Ammon's horn (tissue), 1 donor: ENCODE results near the gene SLC25A31.

Experiments
- DNase-seq: peaks from one replicate; pipeline ENCODE4 v3.0.0-alpha.2; 2016; ENCODE audit warnings: low spot score

The SLC25A31 gene

GRCh38 chr4:127730142-127730913, at the start of gene SLC25A31:
Gene SLC25A31, plus strand, starts transcription at chr4:127730400. Its CDS starts 146 bp downstream, at chr4:127730546.
- no peak for DNase-seq

GRCh38 chr4:127685292-127685691, 44.9 kb upstream of the SLC25A31 start:
- DNase-seq: no peak

DNA sequence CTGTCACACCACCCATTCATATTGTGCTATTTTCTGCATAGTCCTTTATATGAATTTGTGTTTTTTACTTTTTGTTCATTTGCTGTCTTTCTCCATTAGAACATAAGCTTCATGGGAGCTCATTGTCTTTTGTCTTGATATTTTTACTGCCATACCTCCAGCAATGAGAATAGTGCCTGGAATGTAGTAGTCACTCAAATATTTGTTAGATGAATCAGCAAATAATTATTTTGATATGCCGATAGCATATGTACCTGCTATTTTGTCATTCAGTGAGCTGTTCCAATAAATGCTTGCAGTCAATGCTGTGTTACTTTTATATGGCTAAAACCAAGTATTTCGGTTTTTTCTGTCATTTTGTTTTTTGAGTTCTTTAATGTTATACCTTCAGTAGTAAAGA, 43.5 kb upstream of the SLC25A31 start:
- no peak for DNase-seq

GRCh38 chr4:127687580-127687979, 42.6 kb upstream of the SLC25A31 start:
- no peak for DNase-seq

- DNase-seq: peak; percentile 7
Observed at GRCh38 chr4:127698789-127699200, 31.4 kb upstream of the SLC25A31 start.

- peak; percentile 7 for DNase-seq
Observed at GRCh38 chr4:127708985-127709384, 21.2 kb upstream of the SLC25A31 start.

GRCh38 chr4:127709456-127709855, 20.7 kb upstream of the SLC25A31 start:
- DNase-seq: no peak

GRCh38 chr4:127731406-127731805, 1.2 kb downstream of the SLC25A31 start:
- DNase-seq: no peak

DNA sequence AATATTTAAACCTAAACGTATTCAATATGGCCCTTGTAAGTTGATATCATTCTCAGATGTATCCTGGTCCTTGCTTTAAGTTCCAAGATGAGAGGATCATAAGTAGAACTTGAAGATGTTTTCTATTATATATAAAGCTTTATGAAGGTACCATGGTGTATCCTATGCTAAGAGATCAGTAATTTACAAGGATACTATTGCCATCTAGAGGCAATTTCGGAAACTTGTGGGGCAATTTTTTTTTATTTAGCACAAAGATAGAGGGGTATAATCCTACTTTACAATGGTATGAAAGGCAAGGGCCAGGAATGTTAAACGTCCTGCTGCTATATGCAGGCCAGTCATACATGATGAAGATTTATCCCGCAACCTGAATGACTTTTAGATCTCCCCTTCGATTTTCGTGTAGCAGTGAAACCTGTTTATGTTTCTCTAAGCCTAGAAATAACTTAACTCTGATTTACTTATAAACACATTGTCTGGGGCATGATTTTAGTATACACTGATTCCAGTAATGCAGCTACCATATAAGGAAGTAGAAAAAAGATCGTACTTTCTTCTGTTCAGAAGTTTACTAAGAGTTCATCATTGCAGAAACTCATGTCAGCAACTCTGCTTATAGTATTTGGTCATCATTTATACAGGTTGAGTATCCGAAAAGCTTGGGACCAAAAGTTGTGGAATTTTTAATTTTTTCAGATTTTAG, 2.6 kb downstream of the SLC25A31 start:
- DNase-seq: peak; percentile 12

GRCh38 chr4:127734976-127735375, 4.8 kb downstream of the SLC25A31 start:
- DNase-seq: no peak

DNA sequence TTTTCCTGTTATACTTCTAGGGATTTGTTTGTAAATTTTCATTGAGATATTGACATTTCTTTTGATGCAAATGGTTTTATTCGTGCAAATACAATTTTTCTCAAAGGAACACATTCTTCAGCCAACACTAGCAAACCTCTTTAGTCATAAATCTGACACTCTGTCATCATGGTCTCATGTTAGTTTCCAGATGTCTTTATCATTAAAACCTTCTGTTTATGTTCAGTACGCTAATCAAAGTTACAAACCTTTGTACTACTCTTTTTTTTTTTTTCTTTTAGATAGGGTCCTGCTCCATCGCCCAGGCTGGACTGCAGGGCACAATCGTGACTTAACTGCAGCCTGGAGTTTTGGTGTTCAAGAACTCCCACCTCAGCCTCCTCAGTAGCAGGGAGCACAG, 7.1 kb downstream of the SLC25A31 start:
- DNase-seq: no peak

DNA sequence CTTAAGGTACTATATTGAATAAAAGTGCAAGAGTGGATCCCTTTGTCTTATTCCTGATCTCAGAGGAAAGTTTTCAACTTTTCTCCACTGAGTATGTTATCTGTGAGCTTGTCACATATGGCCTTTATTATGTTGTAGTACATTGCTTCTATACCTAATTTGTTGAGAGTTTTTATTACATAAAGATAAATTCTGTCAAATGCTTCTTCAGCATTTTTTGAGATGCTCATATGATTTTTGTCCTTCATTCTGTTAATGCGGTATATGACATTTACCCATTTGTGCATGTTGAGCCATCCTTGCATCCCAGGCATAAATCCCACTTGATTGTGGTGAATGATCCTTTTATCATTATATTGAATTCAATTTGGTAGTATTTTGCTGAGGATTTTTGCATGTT, 11.0 kb downstream of the SLC25A31 start:
- no peak for DNase-seq

DNA sequence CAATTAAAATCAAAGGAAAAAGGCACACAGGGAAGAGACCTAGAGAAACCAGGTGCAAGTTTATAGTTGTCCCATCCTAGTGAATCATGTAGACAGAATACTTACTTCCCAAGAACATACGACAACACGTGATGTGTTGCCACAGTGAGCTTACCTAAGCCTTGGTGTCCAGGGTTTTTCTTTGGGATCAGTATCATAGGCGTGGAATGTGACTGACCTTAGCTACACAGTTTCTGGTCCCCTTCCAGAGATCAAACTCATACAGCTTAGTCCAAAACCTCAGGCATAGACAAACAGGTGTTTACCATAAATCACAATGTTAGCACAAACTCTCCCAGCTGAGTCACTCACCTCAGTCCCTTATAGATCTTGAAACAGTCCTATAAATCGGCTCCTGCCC, 17.7 kb downstream of the SLC25A31 start:
- DNase-seq: no peak

GRCh38 chr4:127748957-127749356, 18.8 kb downstream of the SLC25A31 start:
- no peak for DNase-seq

- no peak for DNase-seq
Observed at GRCh38 chr4:127756906-127757305, 26.7 kb downstream of the SLC25A31 start.

DNA sequence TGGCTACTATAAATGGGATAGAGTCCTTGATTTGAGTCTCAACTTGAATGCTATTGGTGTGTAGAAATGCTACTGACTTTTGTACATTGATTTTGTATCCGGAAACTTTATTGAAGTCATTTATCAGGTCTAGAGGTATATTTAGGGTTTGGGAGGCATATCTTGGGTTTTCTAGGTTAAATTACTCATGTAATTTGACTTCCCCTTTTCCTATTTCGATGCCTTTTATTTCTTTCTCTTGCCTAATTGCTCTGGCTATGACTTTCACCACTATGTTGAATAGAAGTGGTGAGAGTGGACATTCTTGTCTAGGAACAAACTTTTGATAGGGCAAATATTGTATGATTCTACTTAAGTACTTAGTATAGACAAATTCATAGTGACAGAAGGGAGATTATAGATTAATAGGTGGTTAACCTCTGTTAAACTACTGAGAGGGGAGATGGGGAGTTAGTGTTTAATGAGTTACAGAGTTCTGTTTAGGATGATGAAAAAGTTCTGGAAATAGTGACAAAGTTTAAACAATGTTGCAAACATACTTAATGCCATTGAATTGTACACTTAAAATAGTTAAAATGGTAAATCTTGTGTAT, 29.1 kb downstream of the SLC25A31 start:
- DNase-seq: no peak

DNA sequence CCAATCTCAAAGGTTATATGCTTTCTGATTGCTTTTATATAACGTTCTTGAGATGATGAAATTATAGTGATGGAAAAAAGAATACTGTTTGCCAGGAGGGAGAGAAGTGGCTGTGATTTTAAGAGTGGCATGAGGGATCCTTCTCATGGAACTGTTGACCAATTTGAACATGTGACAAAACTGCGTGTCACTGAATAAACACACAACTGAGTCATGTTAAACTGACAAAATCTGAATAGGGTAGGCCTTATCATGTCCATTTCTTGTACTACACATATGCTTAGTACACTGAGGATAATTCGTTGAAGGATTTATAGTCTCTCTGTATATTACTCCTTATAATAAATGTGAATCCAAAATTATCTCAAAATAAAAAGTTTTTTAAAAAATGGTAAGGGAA, 29.7 kb downstream of the SLC25A31 start:
- no peak for DNase-seq

DNA sequence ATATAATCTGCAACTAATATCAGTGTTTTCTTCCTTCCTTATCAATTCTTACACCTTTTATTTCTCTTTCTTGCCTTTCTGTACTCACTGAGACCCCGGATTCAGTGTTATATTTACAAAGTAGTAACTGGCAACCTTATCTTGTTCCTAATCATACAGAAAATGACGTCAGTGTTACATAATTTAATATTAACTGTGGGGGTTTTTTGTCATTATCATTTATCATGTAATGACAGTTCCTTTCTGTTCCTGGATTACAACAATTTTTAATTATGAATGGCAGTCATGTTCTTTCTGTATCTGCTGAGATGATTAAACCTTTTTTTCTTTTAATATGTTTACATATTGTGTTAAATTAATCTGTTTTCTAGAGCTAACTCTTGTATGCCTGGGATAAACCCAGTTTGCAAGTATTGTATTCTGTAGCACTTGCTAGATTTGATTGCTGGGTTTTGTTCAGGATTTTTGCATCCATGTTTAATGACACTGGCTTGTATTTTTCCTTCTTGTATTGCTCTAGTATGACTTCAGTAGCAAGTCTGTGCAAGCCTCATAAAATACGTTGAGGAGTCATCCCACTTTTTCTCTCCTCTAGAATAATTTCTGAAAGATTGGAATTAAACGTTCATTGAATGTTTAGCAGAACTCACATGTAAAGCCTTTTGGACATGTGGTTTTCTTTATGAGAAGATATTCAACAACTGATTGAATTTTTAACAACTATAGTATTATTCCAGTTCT, 41.5 kb downstream of the SLC25A31 start:
- DNase-seq: no peak

GRCh38 chr4:127772769-127773671, 42.8 kb downstream of the SLC25A31 start:
- no peak for DNase-seq

DNA sequence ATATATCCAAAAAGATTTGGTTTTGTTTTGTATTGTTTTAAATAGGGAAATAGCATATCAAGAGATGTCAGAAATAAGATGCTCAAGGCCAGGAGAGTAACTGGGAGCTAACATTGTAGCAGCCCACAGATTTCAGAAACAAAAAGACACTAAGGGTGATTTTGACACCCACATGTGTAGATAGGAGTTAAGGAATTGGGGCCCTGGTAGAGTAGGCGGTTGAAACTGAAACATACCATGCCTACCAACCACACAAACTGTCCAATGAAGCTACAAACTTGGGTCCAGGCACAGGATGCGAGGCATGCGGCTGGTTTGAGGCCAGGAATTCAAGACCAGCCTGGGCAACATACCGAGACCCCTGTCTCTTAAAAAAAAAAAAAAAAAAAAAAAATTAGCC, 45.6 kb downstream of the SLC25A31 start:
- no peak for DNase-seq

GRCh38 chr4:127776620-127777019, 46.4 kb downstream of the SLC25A31 start:
- no peak for DNase-seq
